GM21528 (cell line): ENCODE measurements around the gene PNPLA2.

Experiments
- ATAC-seq: cut with Tn5 transposase; IDR thresholded peaks from one replicate; pipeline ENCODE4 v1.9.1; 2021; ENCODE audit warnings: mild to moderate bottlenecking, moderate library complexity; ENCODE audit not compliant: unreplicated experiment, low FRiP score

The PNPLA2 gene

DNA sequence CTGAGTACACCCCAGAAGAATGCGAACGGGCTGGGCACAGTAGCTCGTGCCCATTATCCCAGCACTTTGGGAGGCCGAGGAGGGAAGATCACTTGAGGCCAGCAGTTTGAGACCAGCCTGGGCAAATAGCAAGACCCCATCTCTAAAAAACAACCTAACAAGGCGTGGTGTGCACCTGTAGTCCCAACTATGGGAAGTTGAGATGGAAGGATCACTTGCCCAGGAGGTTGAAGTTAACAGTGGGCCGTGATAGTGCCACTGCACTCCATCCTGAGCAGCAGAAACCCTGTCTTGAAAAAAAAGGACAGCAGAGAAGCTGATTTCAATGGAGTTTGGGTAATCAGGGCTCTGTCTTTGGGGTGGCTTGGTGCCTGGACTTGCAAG, 5.7 kb upstream of the PNPLA2 start:
- no peak for ATAC-seq

DNA sequence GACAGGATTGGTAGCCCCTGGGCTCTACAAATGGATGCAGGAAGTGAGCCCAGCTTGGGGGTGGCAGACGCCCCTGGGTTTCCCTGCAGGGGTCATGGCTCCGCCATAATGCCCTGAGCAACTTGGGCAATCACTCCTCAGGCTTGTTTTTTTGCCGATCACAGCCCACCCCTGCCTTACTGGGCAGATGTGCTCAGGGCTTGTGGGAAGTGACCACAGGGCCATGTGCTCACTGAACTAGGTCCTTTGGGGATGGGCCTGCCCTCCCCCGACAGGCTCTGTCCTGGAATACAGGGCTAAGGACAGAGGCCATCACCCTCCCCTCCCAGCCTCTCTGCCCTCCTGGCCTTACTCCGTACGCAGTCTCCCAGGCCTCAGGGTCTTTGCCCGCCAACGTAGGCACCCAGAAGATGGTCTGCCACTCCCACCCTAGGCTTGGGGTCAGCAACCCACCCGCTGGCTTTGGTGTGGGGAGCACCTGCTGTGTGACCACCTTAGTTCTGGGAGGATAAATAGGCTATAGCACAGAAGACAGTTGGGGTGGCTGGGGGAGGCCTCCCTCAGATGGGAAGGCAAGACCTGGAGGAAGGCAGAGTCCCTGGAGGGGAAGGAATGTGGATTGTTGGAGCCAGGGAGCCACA, 5.1 kb upstream of the PNPLA2 start:
- ATAC-seq, result no peak

GRCh38 chr11:815675-816432, 2.9 kb upstream of the PNPLA2 start:
- ATAC-seq, result no peak

DNA sequence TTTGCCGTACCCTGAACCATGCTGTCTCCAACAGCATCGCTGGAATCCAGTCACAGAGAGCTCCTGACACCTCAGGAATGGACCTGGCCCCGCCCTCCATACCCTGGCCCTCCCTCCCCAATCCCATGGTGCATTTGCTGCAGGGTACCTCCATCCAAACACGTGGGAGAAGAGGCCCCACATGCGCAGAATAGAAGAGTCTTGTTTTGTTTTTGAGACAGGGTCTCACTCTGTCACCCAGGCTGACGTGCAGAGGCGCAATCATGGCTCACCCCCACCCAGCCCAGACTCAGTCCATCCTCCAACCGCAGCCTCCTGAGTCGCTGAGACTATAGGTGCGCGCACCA, 2.3 kb upstream of the PNPLA2 start:
- no peak for ATAC-seq

DNA sequence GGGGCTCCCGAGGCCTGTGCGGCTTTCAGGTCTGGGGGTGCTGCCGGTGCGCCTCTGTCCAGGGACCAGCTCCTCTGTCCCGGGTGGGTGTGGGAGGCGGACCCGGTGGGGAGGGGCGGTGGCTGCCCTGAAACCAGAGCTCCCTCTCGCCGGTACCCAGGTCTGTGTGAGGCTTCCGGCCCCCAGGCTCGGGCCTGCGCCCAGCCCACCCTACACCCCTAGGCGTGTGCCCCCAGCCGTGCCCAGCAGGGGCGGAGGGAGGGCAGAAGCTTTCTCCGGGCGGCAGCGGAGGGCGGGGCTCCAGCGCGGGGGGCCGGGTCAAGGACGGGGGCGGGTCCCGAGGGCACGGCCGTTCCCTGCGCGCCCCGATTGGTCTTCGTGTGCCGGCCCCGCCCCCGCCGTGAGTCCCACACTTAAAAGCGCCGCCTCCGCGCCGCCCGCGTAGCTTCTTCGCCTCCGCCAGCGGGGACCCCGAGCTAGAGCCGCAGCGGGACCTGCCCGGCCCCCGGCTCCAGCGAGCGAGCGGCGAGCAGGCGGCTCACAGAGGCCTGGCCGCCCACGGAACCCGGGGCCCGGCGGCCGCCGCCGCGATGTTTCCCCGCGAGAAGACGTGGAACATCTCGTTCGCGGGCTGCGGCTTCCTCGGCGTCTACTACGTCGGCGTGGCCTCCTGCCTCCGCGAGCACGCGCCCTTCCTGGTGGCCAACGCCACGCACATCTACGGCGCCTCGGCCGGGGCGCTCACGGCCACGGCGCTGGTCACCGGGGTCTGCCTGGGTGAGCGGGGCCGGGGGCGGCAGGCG, 616 bp downstream of the PNPLA2 start:
- peak; percentile 63 for ATAC-seq

DNA sequence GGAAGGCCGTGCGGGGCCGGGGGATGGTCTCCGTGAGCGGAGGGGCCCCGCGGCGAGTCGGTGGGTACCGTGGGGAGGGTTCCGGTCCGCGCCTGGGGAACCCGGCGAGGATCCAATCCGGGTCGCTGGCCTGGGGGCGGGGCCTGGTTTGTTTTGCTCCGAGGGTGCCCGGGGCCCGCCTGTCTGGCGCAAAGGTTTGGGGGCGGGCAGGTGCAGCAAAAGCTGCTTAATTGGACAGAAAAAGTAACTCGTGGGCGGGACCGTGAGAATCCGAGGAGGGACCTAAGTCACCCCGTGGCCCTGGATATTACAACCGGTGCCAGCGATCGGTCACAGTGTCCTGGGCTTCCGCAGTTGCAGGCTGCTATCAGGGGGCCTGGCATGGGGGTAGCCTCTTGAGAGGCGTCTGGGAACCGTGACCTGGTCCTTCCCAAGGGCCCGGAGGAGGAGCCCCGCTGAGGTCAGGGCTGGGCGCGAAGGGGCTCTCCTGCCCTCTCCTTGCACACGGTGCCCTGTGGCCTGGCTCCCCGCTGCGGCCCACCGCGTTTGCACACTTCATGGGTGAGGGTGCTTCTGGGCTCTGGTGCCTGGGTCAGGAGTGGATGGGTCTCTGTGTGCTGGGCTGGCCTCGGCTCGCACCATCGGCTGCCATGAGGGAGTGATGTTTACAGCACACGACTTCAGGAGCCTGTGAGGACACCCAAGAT, 1.4 kb downstream of the PNPLA2 start:
- ATAC-seq, result peak; percentile 61

DNA sequence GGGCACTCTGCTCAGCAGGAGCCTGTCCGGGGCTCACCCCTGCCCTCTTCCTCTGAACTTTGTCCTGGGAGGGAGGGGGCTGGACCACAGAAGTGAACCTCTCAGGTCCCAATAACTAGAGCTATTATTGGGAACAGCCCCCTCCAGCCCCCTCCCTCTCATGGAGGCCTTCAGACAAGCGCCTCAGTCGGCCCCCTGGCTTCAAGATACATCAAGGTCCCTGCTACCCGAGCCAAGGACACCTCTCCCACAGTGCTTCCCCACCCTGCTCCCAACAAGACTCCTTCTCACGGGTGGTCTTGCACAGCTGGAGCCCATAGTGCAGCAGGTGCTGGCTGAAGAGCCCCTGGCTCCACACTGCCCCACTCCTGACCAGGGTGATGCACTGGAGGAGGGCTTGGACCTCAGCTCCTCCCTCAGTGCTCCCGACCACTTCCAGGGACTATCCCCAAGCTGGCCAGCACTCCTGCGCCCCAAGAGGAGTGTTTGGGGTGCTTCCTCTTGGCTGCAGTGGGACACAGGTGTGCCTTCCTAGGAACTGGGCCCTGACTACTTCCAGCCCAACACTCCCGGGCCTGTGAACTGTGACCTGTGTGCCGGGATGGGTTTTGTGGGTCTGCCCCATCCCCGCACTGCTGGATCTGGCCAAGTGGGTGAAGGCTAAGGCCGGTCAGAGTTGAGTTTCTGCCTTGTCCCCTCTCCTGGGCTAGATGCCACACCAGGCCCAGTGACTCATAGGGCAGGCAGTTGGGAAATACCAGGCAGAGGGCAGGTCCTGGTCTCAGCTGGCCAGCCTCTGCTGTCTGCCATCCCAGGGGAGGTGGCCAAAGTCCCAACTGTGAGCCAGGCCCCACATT, 2.2 kb downstream of the PNPLA2 start:
- ATAC-seq, result no peak

DNA sequence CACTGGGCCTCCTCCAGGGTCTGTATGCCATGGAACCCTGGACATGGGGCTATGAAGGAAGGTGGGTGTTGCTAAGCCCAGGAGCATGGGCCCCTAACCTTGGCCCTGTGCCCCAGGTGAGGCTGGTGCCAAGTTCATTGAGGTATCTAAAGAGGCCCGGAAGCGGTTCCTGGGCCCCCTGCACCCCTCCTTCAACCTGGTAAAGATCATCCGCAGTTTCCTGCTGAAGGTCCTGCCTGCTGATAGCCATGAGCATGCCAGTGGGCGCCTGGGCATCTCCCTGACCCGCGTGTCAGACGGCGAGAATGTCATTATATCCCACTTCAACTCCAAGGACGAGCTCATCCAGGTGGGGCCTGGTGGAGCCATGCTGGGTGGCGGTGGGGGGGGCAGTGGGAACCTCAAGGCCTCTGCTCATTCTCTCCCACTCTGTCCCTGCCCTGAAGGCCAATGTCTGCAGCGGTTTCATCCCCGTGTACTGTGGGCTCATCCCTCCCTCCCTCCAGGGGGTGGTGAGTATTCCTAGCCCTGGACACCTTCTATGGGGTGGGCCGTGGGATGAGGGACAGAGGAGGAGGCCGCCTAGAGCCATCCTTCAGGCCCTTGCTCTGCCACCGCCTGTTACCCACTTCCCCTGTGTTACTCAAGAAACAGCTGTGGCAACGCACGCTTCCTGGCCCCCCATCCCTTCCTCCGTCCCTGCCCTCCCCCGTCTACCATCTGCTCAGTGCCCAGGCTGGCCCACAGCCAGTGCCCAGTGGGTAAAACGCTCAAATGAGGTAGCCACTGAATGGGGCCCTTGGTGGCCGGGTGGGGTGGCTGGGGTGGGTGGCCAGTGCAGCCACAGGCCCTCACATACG, 3.0 kb downstream of the PNPLA2 start:
- ATAC-seq, result no peak

GRCh38 chr11:823441-824291, 5.0 kb downstream of the PNPLA2 start:
- no peak for ATAC-seq

DNA sequence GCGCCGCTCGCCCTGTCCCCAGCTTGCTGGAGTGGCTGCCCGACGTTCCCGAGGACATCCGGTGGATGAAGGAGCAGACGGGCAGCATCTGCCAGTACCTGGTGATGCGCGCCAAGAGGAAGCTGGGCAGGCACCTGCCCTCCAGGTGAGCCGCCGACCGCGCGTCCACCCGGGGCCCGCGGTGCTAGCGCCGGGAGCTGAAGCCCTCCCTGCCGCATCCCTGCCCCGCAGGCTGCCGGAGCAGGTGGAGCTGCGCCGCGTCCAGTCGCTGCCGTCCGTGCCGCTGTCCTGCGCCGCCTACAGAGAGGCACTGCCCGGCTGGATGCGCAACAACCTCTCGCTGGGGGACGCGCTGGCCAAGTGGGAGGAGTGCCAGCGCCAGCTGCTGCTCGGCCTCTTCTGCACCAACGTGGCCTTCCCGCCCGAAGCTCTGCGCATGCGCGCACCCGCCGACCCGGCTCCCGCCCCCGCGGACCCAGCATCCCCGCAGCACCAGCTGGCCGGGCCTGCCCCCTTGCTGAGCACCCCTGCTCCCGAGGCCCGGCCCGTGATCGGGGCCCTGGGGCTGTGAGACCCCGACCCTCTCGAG, 5.7 kb downstream of the PNPLA2 start:
- ATAC-seq, result no peak

DNA sequence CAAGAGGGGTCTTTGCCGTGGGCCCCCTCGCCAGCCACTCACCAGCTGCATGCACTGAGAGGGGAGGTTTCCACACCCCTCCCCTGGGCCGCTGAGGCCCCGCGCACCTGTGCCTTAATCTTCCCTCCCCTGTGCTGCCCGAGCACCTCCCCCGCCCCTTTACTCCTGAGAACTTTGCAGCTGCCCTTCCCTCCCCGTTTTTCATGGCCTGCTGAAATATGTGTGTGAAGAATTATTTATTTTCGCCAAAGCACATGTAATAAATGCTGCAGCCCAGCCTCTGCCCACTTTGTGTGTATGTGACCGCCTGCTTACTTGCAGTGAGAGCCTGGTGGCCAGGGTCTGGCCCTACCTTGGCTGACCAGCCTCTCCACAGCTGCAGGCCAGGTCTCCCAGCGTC, 6.2 kb downstream of the PNPLA2 start:
- ATAC-seq, result no peak

GRCh38 chr11:825366-826226, 6.9 kb downstream of the PNPLA2 start:
- no peak for ATAC-seq

- no peak for ATAC-seq
Measured at GRCh38 chr11:826227-826621, 7.5 kb downstream of the PNPLA2 start.

DNA sequence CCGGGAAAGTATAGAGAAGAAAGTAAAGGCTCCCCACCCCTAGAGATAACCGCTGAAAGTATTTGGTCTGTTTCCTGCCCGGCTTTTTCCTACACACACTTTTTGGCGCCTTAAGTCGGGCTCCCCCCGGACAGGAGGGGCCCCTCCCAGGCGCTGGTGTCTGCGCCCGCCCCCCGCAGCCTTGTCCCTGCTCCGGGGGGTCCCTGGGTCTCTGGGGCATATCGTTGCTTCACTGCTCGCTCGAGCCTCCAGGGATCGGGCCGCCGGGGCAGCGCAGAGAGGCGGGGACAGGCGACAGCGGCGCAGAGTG, 8.1 kb downstream of the PNPLA2 start:
- peak; percentile 1 for ATAC-seq

DNA sequence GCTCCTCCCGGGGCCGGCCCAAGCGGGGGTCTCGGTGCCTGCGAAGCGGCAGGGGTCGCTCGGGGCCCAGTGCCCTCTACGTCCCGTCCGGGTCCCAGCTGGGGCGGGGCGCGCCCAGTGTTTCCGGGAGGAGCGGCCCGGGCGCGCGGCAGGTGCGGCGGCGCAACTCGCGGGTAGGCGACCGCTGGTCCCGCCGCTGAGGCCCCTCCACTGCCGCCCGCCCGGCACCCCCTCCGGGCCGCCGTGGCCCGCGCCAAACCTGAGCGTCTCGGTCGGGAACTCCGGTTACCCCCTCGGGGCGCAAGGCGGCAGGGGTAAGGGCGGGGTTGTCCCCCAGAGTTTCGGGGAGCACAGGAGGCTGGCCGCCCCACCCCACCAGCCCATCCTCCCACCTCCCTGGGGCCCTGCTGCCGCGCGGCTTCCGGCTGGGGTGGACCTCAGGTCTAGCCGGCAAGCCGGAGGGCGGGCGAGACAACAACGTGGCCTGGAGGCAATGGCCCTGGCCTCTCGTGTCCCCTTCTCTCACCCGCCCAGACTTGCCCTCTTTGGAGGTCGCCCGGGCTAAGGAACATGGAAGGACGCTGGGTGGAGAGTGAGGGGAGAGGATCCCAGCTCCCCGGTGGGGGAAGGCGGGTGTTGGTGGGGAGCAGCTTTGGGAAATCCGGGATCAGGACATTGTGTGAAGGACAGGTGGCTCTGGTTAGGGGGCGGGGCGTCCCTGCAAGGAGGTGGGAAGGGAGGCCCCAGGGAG, 8.6 kb downstream of the PNPLA2 start:
- ATAC-seq, result peak; percentile 40

DNA sequence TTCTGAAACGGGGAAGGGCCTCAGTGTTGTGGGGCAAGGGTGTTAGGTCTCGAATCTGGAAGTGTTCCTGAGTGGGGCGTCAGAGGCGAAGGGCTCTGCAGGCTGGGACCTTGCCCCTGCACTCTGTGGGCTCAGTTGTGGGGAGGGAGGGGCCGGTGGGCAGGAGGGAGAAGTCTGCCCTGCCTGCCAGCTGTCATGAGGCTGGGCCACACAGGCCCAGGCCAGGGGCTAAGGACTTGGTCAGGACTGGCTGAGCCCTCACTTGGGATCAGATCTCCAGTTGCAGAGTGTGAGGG, 9.1 kb downstream of the PNPLA2 start, which contains the start of gene CRACR2B:
Gene CRACR2B, plus strand, starts transcription at position 23 of the 296 bp plus-strand sequence. CDS start 689 bp downstream, outside the sequence.
- peak; percentile 22 for ATAC-seq
